H1 (cell line): ENCODE results near the gene HOXD1. TPM values are rescaled to one million over a fixed set of nuclear protein-coding genes. Genes with fewer than 3 reads are reported as not detected.

ENCODE experiments used
- BCL11A ChIP-seq, 2 experiments: IDR thresholded peaks; one replicate each; pipeline ENCODE4 v1.6.1; 2011; ENCODE audit warnings: low read depth in 2 of 2, low read length in 2 of 2, mild to moderate bottlenecking in 2 of 2
- CREB1 ChIP-seq: IDR thresholded peaks from 2 replicates; pipeline ENCODE4 v1.6.1; 2012; ENCODE audit warnings: inconsistent platforms
- CTBP2 ChIP-seq: IDR thresholded peaks from 2 replicates; pipeline ENCODE4 v1.7.0; 2011; ENCODE audit warnings: borderline replicate concordance, mild to moderate bottlenecking, moderate library complexity, mixed read lengths, low read length; ENCODE audit not compliant: insufficient read depth, insufficient read length
- FOSL1 ChIP-seq: IDR thresholded peaks from 2 replicates; pipeline ENCODE4 v1.6.1; 2011; ENCODE audit warnings: mild to moderate bottlenecking, low read depth, low read length, moderate library complexity; ENCODE audit not compliant: insufficient read depth
- GABPA ChIP-seq: IDR thresholded peaks from 2 replicates; pipeline ENCODE4 v1.6.1; 2011; ENCODE audit warnings: mild to moderate bottlenecking, low read length, moderate library complexity, borderline replicate concordance; ENCODE audit not compliant: insufficient read depth
- KDM1A ChIP-seq: fragments of 200-600, 300-600 bp; sonication (generic); IDR thresholded peaks from 2 replicates; pipeline ENCODE4 v1.7.1; 2016; ENCODE audit warnings: mild to moderate bottlenecking, low read length, borderline replicate concordance
- RNF2 ChIP-seq: fragments of 200-900, 300-1000 bp; sonication (generic); IDR thresholded peaks from 2 replicates; pipeline ENCODE4 v1.7.1; 2016; ENCODE audit warnings: borderline replicate concordance, low read depth, mild to moderate bottlenecking, antibody characterized with exemption, low read length; ENCODE audit not compliant: poor library complexity, severe bottlenecking; ENCODE audit errors: missing control alignments
- SAP30 ChIP-seq: fragments of 300-600 bp; sonication (generic); IDR thresholded peaks from 2 replicates; pipeline ENCODE4 v1.7.1; 2012; ENCODE audit warnings: low read length, moderate library complexity, mild to moderate bottlenecking, inconsistent platforms; ENCODE audit not compliant: insufficient read depth, insufficient replicate concordance
- SP2 ChIP-seq: IDR thresholded peaks from 2 replicates; pipeline ENCODE4 v1.6.1; 2012; ENCODE audit warnings: mild to moderate bottlenecking, low read length, inconsistent platforms
- SRF ChIP-seq: IDR thresholded peaks from 2 replicates; pipeline ENCODE4 v1.6.1; 2011; ENCODE audit warnings: mild to moderate bottlenecking, low read depth, low read length, moderate library complexity
- SUZ12 ChIP-seq: fragments of 200-600 bp; sonication (generic); IDR thresholded peaks from 2 replicates; pipeline ENCODE4 v1.6.1; 2012; ENCODE audit warnings: mild to moderate bottlenecking, inconsistent platforms, low read length, moderate library complexity, mixed read lengths
- TBP ChIP-seq: IDR thresholded peaks from 2 replicates; pipeline ENCODE4 v1.6.1; 2011; ENCODE audit warnings: low read depth, low read length, improper control_type of control experiment
- TCF12 ChIP-seq: IDR thresholded peaks from 2 replicates; pipeline ENCODE4 v1.6.1; 2011; ENCODE audit warnings: low read depth, mild to moderate bottlenecking, low read length
- YY1 ChIP-seq: IDR thresholded peaks from 2 replicates; pipeline ENCODE4 v1.6.1; 2011; ENCODE audit warnings: low read depth, mild to moderate bottlenecking, low read length
- polyA plus RNA-seq, 7 experiments: library from polyadenylated mRNA; depleted of rRNA in 3 of 7; stranded (reverse) in 5 of 7; unstranded in 2 of 7; fragments of >200 nt in 5 of 7; fragments of 200-250 nt in 2 of 7; gene quantifications; 1 replicate in 5 of 7; 2 replicates in 1 of 7; 4 replicates in 1 of 7; pipeline versions ENCODE4 v1.2.1 to v1.2.3, GENCODE V29; 2011 to 2013; ENCODE audit warnings: missing spikeins in 2 of 7, mixed read lengths in 2 of 7
- total RNA-seq: library from RNA; stranded (reverse); fragmentation: NEBNext Ultra II Directional; extraction: Animal tissue kit (Norgen Biotek cat#: 25700); gene quantifications from 2 replicates; pipeline ENCODE4 v1.2.1, GENCODE V29; 2021

The HOXD1 gene
- total and polyA plus RNA-seq, 2 of the 8 experiments (the other 6 are each of a cell fraction or from before 2014, with no cell fraction given), result 0.03 TPM; not detected in 1

DNA sequence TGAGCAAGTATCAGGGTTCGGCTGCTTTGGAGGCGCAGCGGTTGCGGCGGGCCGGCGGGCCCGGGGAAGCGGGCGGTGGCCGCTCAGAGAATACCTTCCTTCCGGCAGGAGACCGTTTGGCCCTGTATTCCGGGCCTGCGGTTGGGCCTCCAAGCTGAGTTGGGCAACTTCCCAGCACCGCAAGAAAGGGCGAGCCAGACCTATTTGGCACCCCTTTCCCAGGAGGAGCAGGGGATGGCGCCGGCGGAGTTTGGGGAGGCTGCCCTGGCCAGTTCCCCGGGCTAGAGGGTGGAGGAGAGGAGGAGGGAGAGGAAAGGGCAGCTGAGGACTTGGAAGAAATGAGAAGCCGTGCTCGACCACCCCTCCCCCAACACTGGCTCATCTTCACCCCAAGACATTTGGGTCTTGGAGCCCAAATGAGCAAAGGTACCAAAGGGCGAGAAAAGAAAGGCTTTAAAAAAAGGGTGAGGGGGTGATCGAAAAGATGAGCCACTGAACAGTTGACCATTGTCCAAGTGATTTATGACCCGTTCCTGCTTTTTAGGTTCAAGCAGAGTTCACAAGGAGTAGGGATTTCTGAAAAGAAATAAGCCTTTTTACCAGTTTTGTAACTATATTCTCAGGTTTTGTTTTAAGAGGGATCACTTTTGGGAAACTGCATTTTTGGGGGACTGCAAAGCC lies 23.0 kb upstream of the HOXD1 start (continued):
- TF ChIP-seq SP2 (no peak), CTBP2 (peak; percentile 92), SUZ12 (peak; percentile 83), FOSL1 (no peak), YY1 (0 out of 2 replicates have a peak, but pooled peaks have one; percentile 6), TBP (no peak), TCF12 (0 out of 2 replicates have a peak, but pooled peaks have one; percentile 58), GABPA (no peak), KDM1A (no peak), SAP30 (no peak), SRF (no peak), RNF2 (peak; percentile 82), BCL11A (IDR thresholded peaks at IDR 0.05; ENCODE audit: low read depth in 2 of 2, low read length in 2 of 2) (no peak), CREB1 (no peak)
